HEK293 (cell line): ENCODE measurements around the gene GALNT2.

Source experiments
- ZBTB11 ChIP-seq: fragments of 450-650 bp; formaldehyde crosslinking; conservative IDR thresholded peaks from 2 replicates; pipeline ENCODE4 v1.5.1; 2016; ENCODE audit warnings: low read depth, missing biosample characterization, missing genetic modification characterization
- ZBTB26 ChIP-seq: fragments of 450-650 bp; formaldehyde crosslinking; optimal IDR thresholded peaks from 2 replicates; pipeline ENCODE3; 2016; ENCODE audit warnings: missing biosample characterization, mild to moderate bottlenecking, missing genetic modification characterization
- ZNF10 ChIP-seq: fragments of 450-650 bp; formaldehyde crosslinking; IDR thresholded peaks from 2 replicates; pipeline ENCODE4 v1.5.1; 2017; ENCODE audit warnings: missing biosample characterization, missing genetic modification characterization
- ZNF239 ChIP-seq: fragments of 450-650 bp; formaldehyde crosslinking; IDR thresholded peaks from 2 replicates; pipeline ENCODE4 v1.5.1; 2016; ENCODE audit warnings: missing biosample characterization, missing genetic modification characterization

GRCh38 chr1:230301822-230302221, 234.8 kb downstream of the GALNT2 start:
- TF ChIP-seq ZNF239 (tag by site-specific recombination) (no peak), ZNF10 (tag by site-specific recombination) (no peak), ZBTB26 (tag by site-specific recombination) (no peak), ZBTB11 (tag by site-specific recombination) (no peak)
